C4-2B (cell line): ENCODE results near the gene PYCR2.

Experiments used
- CTCF ChIP-seq: fragments of 450-650 bp; conservative IDR thresholded peaks from 2 replicates; pipeline ENCODE4 v1.5.1; 2017; ENCODE audit warnings: mild to moderate bottlenecking
- ZFX ChIP-seq: fragments of 450-650 bp; IDR thresholded peaks from 2 replicates; pipeline ENCODE4 v1.6.1; 2017

- no peak for TF ChIP-seq ZFX
- TF ChIP-seq CTCF, result no peak
These were observed 19.5 kb upstream of the PYCR2 start for GRCh38 chr1:225943582-225943981.
